C4-2B (cell line): ENCODE measurements around the gene PTCH2.

Experiments
- CTCF ChIP-seq: fragments of 450-650 bp; conservative IDR thresholded peaks from 2 replicates; pipeline ENCODE4 v1.5.1; 2017; ENCODE audit warnings: mild to moderate bottlenecking
- ZFX ChIP-seq: fragments of 450-650 bp; IDR thresholded peaks from 2 replicates; pipeline ENCODE4 v1.6.1; 2017

- TF ChIP-seq CTCF (no peak), ZFX (no peak)
These were observed 65.0 kb downstream of the PTCH2 start for GRCh38 chr1:44777969-44778635.
